A204.1 (cell line): ENCODE data around the gene NAT14.
"Not testable (repeated sequence)": the region's sequence is repeated elsewhere in the genome, so short reads cannot be mapped to it uniquely, and the experiment has no call there.

Experiments used
- FAIRE-seq: peaks from 2 replicates; lab custom pipeline; 2012; peaks lifted over from hg19 to GRCh38; lab: Jason Lieb, UNC

Gene NAT14

GRCh38 chr19:55484593-55485438, at the start of gene NAT14:
Gene NAT14, plus strand, starts transcription at chr19:55485188. Its CDS starts 521 bp downstream, at chr19:55485709.
- no peak for FAIRE-seq

DNA sequence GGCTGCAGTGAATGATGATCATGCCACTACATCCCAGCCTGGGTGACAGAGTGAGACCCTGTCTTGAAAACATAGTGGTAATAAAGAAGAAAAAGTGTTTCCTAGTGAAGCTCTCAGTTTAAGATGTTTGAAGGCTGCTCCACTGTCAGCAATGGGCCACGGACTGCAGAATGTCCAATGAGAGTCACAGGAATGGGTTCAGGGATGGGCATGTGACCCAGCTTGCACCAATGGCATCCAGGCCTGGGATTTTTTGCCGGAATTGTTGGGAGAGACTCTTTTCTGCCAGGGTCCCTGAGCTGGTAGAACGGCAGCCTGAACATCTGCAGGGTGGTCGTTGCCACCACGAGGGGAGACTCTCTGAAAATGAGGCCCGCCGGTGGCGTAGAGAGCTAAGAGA, 48.1 kb upstream of the NAT14 start:
- no peak for FAIRE-seq

DNA sequence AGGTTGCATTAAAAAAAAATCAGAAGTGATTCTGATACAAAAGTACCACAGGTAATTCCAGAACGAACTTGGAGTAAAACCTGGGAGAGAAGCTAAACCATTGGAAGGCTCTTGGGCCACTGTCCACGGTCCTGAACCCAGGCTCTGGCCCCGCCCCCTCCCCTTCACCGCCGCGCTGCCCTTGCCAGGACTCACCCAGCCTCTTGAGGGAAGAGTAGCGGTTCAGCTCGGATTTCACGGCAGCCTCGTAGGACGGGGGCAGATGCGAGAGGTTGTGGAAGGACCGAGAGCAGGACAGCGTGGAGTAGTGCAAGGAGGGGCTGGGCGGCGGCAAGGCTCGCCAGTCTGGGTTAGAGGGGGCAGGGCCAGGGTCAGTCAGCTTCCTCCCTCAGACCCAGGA, 47.6 kb upstream of the NAT14 start:
- FAIRE-seq: no peak

DNA sequence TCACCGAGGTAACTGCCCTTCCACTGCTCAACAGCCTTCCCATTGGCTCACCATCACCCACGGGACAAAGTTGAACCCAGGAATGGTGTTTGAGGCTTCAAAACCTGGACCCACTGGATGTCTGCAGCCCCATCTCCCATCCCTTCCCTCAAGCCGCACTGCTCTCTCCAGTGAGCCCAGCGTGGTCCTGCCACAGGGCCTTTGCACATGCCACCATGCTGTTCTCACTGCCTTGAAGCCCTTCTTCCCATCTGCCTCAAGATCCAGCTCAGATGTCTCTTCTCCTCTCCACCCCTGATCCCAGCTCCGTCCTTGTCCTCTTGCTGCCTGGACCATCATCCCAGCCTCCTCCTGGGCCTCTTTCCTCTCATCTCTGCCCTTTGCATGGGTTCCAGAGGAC, 45.9 kb upstream of the NAT14 start:
- FAIRE-seq: no peak

GRCh38 chr19:55440411-55441105, 44.4 kb upstream of the NAT14 start:
- FAIRE-seq: no peak

- FAIRE-seq: no peak
These were observed 43.7 kb upstream of the NAT14 start for GRCh38 chr19:55441319-55441691.

- FAIRE-seq: no peak
These were observed 43.2 kb upstream of the NAT14 start for GRCh38 chr19:55441692-55442321.

GRCh38 chr19:55442372-55442961, 42.5 kb upstream of the NAT14 start:
- FAIRE-seq: no peak

DNA sequence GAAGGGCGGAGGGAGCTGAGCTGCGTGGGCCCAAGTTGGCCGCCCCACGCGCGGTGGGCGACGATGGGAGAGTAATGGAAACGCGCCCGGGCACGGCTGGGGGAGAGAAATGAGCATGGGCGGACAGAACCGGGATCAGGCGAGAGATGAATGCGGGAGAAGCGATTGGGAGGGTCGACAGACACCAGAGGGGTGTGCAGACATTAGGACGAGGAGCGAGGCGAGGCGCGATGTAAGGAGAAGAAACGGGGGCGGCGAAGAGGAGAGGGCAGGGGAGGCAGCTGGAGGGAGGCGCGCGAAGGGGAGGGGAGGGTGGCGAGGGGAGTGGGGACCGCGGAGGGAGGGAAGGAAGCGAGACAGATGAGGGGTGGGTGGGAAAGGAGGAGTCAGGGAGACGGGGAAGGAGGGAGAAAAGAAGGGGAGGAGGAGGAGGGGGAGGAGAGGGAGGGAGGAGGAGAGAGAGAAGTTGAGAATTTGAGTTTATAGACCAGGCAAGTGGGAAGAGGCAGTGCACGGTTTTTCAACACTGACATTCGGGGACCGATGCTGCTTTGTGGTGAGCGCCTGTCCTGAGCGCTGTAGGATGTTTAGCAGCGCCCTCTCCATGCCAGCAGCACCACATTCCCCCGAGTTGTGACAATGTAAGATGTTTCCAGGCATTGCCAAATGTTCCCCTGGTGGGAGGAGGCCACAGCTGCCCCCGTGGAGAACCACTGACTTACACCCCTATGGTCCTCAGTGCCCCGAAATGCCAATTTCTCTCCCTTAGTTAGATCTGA, 41.8 kb upstream of the NAT14 start, which contains the start of gene SHISA7:
SHISA7 (minus strand) TSS at position 256 of the 779 bp plus-strand sequence. CDS start 437 bp downstream, outside the sequence.
- FAIRE-seq: no peak

GRCh38 chr19:55443824-55444480, 41.0 kb upstream of the NAT14 start:
- no peak for FAIRE-seq

DNA sequence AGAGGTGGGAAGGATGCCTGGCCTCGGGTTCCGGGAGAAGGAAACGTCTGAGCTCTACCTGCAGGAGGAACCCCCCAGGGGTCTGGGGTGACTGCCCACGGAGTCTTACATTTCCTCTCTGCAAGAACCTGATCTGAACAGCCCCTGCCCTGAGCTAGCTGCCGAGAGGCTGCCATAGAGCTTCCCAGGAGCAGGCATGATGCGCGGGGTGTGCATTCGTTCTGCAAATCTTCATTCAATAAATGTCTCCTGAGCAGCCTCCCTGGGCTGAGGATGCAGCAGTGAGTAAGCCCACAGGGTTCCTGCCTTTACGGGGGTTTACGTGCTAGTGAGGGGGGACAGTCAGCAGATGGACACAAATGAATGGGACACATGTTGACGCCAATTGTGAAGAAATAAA, 40.3 kb upstream of the NAT14 start:
- FAIRE-seq: no peak

GRCh38 chr19:55446060-55446459, 38.9 kb upstream of the NAT14 start:
- no peak for FAIRE-seq

GRCh38 chr19:55447421-55448174, 37.4 kb upstream of the NAT14 start:
- FAIRE-seq: no peak

DNA sequence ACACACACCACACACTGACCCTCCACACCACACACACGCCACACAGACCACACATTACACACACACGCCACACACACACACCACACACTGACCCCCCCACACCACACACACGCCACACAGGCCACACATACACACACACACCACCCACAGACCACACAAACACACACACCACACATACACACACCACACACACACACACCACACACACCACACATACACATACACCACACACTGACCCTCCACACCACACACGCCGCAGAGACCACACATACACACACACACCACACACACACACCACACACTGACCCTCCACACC, 36.9 kb upstream of the NAT14 start:
- FAIRE-seq: not testable (repeated sequence)

DNA sequence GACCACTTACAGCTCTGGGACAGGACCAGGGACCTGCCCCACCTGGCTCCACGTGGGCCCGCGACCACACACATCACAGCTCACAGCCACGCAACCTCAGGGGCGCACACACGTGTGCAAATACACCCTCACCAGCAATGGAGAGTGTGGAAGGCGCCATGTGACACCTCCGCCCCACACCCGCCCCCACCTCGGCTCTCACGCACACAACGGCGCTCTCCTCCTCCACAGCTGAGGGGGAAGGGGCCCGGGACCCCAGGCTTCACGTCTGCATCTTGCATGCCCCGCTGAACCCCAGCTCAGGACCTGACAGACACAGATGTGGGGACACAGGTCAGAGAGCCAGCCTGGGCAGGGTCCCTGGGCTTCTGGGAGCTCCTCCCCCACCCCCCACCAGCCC, 35.5 kb upstream of the NAT14 start:
- FAIRE-seq: no peak

- FAIRE-seq: no peak
These were observed 33.6 kb upstream of the NAT14 start for GRCh38 chr19:55451163-55451964.

DNA sequence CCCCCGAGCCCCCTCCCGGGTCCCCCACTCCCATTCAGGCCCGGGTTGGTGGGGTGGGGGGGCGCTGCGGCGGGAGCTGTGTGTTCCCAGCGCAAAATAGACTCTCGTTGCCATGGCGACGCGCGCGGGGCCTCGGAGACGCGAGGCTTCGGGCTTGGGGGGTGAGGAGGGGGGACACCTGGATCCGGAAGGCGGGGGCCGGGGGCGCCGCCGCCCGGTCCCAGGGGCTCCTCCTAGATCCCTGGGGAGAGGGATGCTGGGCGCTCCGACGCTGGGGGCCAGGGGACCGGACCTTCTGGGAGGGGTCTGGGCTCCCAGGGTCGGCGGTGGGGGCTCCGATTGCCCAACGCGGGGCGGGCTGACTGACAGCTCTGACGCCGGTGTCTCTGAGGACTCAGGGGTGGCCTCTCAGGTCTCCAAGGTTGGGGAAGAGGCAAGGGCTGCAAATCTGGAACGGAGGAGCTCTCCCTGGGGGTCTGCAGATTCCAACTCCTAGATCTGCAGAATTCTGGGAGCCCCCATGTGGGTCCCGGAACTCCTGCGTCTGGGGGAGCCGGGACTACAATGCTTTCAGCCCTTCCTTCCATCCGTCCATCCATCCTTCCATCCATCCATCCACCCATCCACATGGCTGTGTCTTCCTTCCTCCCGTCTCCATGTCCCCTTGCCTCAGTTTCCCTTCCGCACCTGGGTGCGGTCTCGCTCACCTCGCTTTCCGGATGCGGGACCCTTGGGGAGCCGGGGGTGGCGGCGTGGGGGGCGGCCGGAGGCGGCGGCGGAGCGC, 32.8 kb upstream of the NAT14 start:
- no peak for FAIRE-seq

- no peak for FAIRE-seq
These were observed 32.1 kb upstream of the NAT14 start for GRCh38 chr19:55452749-55453346.
